Mononuclear cell (primary cell): ENCODE data around the gene SLC25A51. TPM values are rescaled to one million over a fixed set of nuclear protein-coding genes. Genes with fewer than 3 reads are reported as not detected.

ENCODE experiments used
- H3K27me3 ChIP-seq: 2 replicates; pipeline ENCODE4 v1.6.0; 2011; ENCODE audit warnings: low read length, control low read depth; ENCODE audit not compliant: insufficient read depth
- H3K4me1 ChIP-seq: 2 replicates; pipeline ENCODE4 v1.5.1; 2011; ENCODE audit warnings: mild to moderate bottlenecking, low read length, control low read depth; ENCODE audit not compliant: insufficient read depth
- H3K4me3 ChIP-seq: 2 replicates; pipeline ENCODE4 v1.5.1; 2011; ENCODE audit warnings: mild to moderate bottlenecking, low read length, moderate library complexity
- H3K9me3 ChIP-seq: 2 replicates; pipeline ENCODE4 v1.5.1; 2011; ENCODE audit warnings: low read depth, mild to moderate bottlenecking, control low read depth, low read length
- total RNA-seq: library from RNA; depleted of rRNA; stranded (reverse); fragments of >200 nt; gene quantifications from one replicate; pipeline ENCODE4 v1.2.3, GENCODE V29; 2012

SLC25A51 gene
- total RNA-seq, result 24.8 TPM

GRCh38 chr9:37903647-37904444 lies at the start of gene SLC25A51:
TSS of gene SLC25A51 (minus strand) at chr9:37904127. CDS start at chr9:37888550, 15,577 bp downstream.
- H3K4me3 ChIP-seq, result peak within 1 kb of the TSS; percentile 84
- H3K27me3 ChIP-seq, result no peaks in the 10 kb centered on the region
- no peaks in the 10 kb centered on the region for H3K9me3 ChIP-seq
- peaks cover 27% of the 10 kb centered on the region for H3K4me1 ChIP-seq

DNA sequence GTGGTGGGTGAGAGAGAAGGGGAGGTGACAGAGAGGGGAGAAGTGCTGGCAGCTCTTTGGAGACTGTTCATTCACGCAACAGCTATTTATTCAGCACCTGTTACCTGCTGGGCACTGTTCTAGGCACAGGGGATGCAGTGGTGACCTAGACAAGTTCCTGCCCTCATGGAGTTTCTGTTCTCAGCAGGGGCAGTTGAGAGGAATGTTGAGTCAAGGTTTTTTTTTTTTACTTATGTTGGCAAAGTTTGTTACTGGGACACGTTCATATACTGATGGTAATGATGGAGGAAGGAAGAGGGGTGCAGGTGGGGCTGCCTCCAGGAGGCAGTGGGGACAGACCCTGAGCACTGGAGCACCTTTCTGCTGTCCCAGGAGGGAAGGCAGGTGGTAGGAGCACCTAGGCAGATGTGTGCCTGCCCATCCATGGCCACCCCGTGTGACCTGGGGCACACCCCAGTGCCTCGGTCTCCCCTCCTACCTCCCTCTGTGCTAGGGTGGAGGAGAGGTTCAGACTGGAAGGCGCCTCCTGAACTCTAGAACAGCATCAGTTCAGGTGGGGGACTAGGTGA lies 49.4 kb upstream of the SLC25A51 start:
- no peak overlapping the region for H3K4me3 ChIP-seq

DNA sequence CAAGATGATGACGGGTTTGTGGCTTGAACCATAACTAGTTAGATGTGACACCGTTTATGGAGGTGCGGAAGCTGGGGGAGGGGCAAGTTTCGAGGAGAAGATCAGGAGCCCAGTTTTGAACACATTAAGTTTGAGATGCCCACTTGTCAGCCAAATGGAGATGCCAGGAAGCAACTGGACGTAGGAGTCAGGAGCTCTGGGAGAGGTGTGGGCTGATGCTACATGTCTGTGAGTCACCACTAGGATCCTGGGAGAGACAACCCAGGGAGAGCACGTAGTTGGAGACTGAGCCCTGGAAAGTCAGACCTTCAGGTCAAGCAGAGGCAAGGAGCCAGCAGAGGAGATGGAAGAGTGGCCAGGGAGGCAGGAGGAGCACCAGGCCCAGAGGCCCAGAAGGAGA lies 48.8 kb upstream of the SLC25A51 start:
- Histone ChIP-seq H3K27me3 (no peaks in the 10 kb centered on the region), H3K4me1 (no peaks in the 10 kb centered on the region), H3K4me3 (no peak overlapping the region), H3K9me3 (no peaks in the 10 kb centered on the region)

More for the DNA sequence above, 49.4 kb upstream of the SLC25A51 start:
- Histone ChIP-seq H3K9me3 (no peaks in the 10 kb centered on the region), H3K27me3 (no peaks in the 10 kb centered on the region), H3K4me1 (no peaks in the 10 kb centered on the region)

- H3K27me3 ChIP-seq, result no peaks in the 10 kb centered on the region
- no peaks in the 10 kb centered on the region for H3K9me3 ChIP-seq
- no peaks in the 10 kb centered on the region for H3K4me1 ChIP-seq
- no peak overlapping the region for H3K4me3 ChIP-seq
These were observed 47.9 kb upstream of the SLC25A51 start for GRCh38 chr9:37951671-37952449.

DNA sequence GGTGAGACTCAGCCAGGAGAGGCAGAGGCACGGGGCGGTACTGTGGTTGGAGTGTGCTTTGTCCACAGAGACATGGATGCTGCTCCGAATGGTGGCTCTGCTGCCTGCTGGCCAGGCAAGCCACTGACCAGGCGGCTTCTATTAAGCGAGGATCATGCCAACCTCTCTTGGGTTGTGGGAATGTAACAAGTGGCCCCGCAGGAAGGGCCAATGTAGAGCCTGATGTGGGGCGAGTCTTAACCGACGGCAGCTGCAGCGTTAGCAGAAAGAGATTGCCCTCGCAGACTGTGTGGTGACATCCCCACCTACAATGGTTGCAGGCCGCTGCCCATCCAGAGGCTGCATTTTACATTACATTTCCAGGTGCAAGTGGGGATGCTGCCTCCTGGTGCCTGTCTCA lies 46.6 kb upstream of the SLC25A51 start:
- Histone ChIP-seq H3K9me3 (no peaks in the 10 kb centered on the region), H3K27me3 (no peaks in the 10 kb centered on the region), H3K4me3 (no peak overlapping the region), H3K4me1 (no peaks in the 10 kb centered on the region)

GRCh38 chr9:37949576-37949975 lies 45.6 kb upstream of the SLC25A51 start:
- Histone ChIP-seq H3K27me3 (no peaks in the 10 kb centered on the region), H3K4me3 (no peak overlapping the region), H3K9me3 (no peaks in the 10 kb centered on the region), H3K4me1 (no peaks in the 10 kb centered on the region)

- H3K9me3 ChIP-seq, result no peaks in the 10 kb centered on the region
- H3K4me1 ChIP-seq, result no peaks in the 10 kb centered on the region
- no peaks in the 10 kb centered on the region for H3K27me3 ChIP-seq
- no peak overlapping the region for H3K4me3 ChIP-seq
These were observed 44.6 kb upstream of the SLC25A51 start for GRCh38 chr9:37948417-37948980.

DNA sequence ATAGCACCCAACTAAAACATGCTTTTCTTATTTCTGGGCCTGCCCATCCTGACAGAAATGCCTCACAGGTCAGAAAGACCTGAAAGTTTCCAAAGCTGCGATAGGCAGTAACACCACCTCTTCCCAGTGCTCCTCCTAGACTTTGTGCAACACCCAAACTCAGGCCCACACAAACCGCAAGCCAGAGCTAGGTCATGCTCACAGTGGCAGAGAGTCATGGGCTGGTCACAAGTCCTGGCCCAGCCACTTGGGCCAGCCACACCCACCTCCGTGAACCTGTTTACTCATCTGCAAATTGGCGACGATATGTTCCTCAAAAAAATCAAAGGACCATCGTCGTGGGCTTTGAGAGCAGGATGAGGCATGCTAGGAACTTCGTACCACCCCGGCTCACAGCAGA lies 44.0 kb upstream of the SLC25A51 start:
- H3K27me3 ChIP-seq, result no peaks in the 10 kb centered on the region
- H3K4me3 ChIP-seq, result no peak overlapping the region
- H3K9me3 ChIP-seq, result no peaks in the 10 kb centered on the region
- H3K4me1 ChIP-seq, result no peaks in the 10 kb centered on the region

DNA sequence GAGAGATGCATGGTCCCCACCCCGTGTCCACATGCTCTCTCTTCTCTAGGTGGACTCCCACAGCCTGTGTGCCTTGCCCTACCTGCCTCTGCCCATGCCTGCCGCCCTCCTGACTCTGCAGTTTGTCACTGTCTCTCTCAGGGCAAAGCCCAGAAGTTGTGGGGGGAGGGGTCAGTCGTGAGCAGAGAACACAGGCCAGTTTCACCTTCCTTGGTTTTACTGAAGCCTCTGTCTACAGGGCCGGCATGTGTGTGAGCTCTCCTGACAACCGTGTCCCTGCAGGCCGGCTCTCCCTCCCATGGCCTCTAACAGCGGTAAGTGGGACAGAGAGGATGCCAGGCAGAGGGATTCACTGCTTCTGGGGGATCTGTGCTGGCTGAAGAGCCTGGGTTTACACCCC lies 43.5 kb upstream of the SLC25A51 start:
- Histone ChIP-seq H3K27me3 (no peaks in the 10 kb centered on the region), H3K4me3 (no peak overlapping the region), H3K9me3 (no peaks in the 10 kb centered on the region), H3K4me1 (no peaks in the 10 kb centered on the region)

GRCh38 chr9:37946971-37947370 lies 43.0 kb upstream of the SLC25A51 start:
- H3K27me3 ChIP-seq, result no peaks in the 10 kb centered on the region
- H3K4me1 ChIP-seq, result no peaks in the 10 kb centered on the region
- H3K9me3 ChIP-seq, result no peaks in the 10 kb centered on the region
- no peak overlapping the region for H3K4me3 ChIP-seq

GRCh38 chr9:37946041-37946440 lies 42.1 kb upstream of the SLC25A51 start:
- H3K9me3 ChIP-seq, result no peaks in the 10 kb centered on the region
- no peak overlapping the region for H3K4me3 ChIP-seq
- no peaks in the 10 kb centered on the region for H3K27me3 ChIP-seq
- no peaks in the 10 kb centered on the region for H3K4me1 ChIP-seq

- no peaks in the 10 kb centered on the region for H3K9me3 ChIP-seq
- H3K4me1 ChIP-seq, result no peaks in the 10 kb centered on the region
- H3K27me3 ChIP-seq, result no peaks in the 10 kb centered on the region
- no peak overlapping the region for H3K4me3 ChIP-seq
These were observed 40.9 kb upstream of the SLC25A51 start for GRCh38 chr9:37944671-37945481.

GRCh38 chr9:37944266-37944650 lies 40.3 kb upstream of the SLC25A51 start:
- H3K27me3 ChIP-seq, result no peaks in the 10 kb centered on the region
- no peak overlapping the region for H3K4me3 ChIP-seq
- no peaks in the 10 kb centered on the region for H3K9me3 ChIP-seq
- no peaks in the 10 kb centered on the region for H3K4me1 ChIP-seq

GRCh38 chr9:37943345-37944265 lies 39.7 kb upstream of the SLC25A51 start:
- H3K4me1 ChIP-seq, result no peaks in the 10 kb centered on the region
- H3K27me3 ChIP-seq, result no peaks in the 10 kb centered on the region
- no peak overlapping the region for H3K4me3 ChIP-seq

More at GRCh38 chr9:37943345-37944265, 39.7 kb upstream of the SLC25A51 start:
- no peaks in the 10 kb centered on the region for H3K9me3 ChIP-seq
